NT2/D1 (cell line): Measurements from ENCODE around the gene CCSER1.

Experiments
- DNase-seq: peaks from one replicate; pipeline ENCODE4 v3.0.0-alpha.2; 2011; ENCODE audit warnings: low read depth, low spot score
- H3K27me3 ChIP-seq: 2 replicates; pipeline ENCODE4 v1.6.0; 2011; ENCODE audit warnings: mild to moderate bottlenecking; ENCODE audit not compliant: insufficient read length, insufficient read depth
- H3K36me3 ChIP-seq: 2 replicates; pipeline ENCODE4 v1.6.1; 2011; ENCODE audit warnings: mild to moderate bottlenecking, low read length, mixed read lengths; ENCODE audit not compliant: insufficient read depth, insufficient read length
- H3K4me1 ChIP-seq: 2 replicates; pipeline ENCODE4 v1.5.1; 2011; ENCODE audit not compliant: insufficient read depth, insufficient read length
- H3K4me3 ChIP-seq: 2 replicates; pipeline ENCODE4 v1.5.1; 2011; ENCODE audit warnings: low read depth; ENCODE audit not compliant: insufficient read length
- H3K9ac ChIP-seq: 2 replicates; pipeline ENCODE4 v1.6.0; 2011; ENCODE audit warnings: low read depth; ENCODE audit not compliant: insufficient read length
- H3K9me3 ChIP-seq: 2 replicates; pipeline ENCODE4 v1.5.1; 2011; ENCODE audit warnings: mild to moderate bottlenecking, low read length; ENCODE audit not compliant: insufficient read depth
- SUZ12 ChIP-seq: IDR thresholded peaks from 2 replicates; pipeline ENCODE4 v1.6.1; 2011; ENCODE audit not compliant: insufficient read length, insufficient read depth; ENCODE audit errors: extremely low read depth
- YY1 ChIP-seq: IDR thresholded peaks from 2 replicates; pipeline ENCODE4 v1.6.1; 2011; ENCODE audit not compliant: insufficient read length, insufficient read depth
- ZNF274 ChIP-seq: IDR thresholded peaks from 2 replicates; pipeline ENCODE4 v1.6.1; 2011; ENCODE audit warnings: mild to moderate bottlenecking, low read depth, low read length

CCSER1 gene

DNA sequence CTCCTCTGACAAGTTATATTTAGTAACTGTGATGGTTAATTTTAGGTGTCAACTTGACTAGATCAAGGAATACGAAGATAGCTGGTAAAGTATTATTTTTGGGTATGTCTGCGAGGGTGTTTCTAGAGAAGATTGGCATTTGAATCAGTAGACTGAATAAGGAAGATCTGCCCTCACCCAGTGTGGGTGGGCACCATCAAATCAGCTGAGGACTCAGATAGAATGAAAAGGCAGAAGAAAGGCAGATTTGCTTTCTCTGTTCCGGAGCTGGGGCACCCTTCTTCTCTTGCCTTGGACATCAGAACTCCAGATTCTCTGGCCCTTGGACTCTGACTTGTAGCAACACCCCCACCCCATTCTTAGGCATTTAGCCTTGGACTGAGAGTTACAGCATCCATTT lies 981.6 kb downstream of the CCSER1 start:
- peaks cover 7% of the 10 kb centered on the region; the same call in 1 of the 2 replicates for H3K9me3 ChIP-seq
- no peak for TF ChIP-seq YY1
- no peak for TF ChIP-seq ZNF274
- TF ChIP-seq SUZ12, result no peak
- H3K27me3 ChIP-seq, result no peaks in the 10 kb centered on the region
- DNase-seq, result no peak
- no peak overlapping the region for H3K4me3 ChIP-seq
- no peaks in the 10 kb centered on the region for H3K4me1 ChIP-seq
- H3K9ac ChIP-seq, result no peak overlapping the region
- H3K36me3 ChIP-seq, result no peaks in the 10 kb centered on the region

DNA sequence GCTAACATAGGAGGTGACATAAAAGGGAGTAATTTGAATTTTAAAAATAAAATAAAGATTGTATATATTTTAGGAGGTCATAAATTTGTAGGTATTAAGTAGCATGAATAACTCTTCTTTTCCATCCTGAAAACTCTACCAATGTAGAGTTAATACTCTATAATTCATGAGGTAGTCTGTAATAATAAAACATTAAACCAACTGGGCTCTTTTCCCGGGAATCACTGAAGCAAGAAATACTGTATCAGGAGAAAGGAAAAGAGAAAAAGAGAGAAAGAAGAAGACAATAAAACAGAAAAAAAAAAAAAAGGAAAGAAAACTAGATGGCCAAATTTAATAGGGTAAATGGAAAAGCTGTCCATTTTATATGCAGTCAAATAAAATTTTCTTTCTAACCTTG lies 984.4 kb downstream of the CCSER1 start:
- H3K4me1 ChIP-seq, result no peaks in the 10 kb centered on the region
- DNase-seq, result no peak
- no peak overlapping the region for H3K4me3 ChIP-seq

DNA sequence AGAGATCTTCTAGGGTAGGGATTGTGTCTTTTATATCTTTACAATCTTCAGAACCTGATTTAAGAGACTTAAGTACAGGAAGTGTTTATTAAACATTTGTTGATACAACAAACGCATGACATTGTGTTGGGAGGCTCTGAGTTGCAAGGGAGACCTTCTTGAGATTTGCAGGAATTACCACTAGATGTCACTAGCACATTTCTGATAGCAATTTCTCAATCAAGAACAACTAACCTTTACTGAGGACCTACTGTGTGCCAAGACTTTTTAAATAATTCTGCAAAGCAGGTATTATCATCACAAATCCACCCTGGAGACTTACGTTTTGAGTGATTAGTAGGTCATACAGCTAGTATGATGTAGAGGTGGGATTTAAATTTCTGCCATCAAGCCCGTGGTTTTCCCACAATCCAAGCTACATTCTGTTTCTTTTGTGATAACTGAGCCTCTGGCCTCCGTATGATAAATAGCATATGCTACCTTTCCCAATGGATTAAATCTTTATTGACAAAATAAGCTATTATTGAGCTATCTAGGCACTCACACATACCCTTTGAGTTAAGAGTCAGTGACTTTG lies 986.0 kb downstream of the CCSER1 start:
- DNase-seq, result peak; percentile 35
- no peaks in the 10 kb centered on the region for H3K9me3 ChIP-seq

More for the DNA sequence above, 984.4 kb downstream of the CCSER1 start:
- Histone ChIP-seq H3K9ac (no peak overlapping the region), H3K9me3 (no peaks in the 10 kb centered on the region), H3K27me3 (no peaks in the 10 kb centered on the region), H3K36me3 (no peaks in the 10 kb centered on the region)
- TF ChIP-seq SUZ12, result no peak
- TF ChIP-seq YY1, result no peak
- no peak for TF ChIP-seq ZNF274

DNA sequence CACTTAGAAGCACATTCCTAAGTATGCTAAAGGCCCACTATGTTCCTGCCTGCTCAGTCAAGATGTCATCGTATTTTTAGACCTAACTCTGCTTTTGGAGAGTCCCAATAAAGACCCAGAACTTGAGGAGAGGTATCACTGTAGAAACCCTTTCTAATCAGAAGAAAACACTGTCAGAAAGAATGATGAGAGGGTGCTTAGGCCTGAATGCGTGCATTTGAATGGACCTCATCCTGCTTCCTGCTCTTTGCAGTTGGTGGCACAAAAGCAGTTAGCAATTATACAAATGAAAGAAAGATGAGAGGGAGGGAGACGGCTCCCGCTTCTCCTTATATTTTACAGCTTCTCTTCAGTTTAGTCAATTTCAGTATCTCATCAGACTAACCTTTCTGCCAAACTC lies 987.2 kb downstream of the CCSER1 start:
- Histone ChIP-seq H3K36me3 (no peaks in the 10 kb centered on the region), H3K27me3 (no peaks in the 10 kb centered on the region), H3K4me1 (no peaks in the 10 kb centered on the region), H3K9me3 (no peaks in the 10 kb centered on the region), H3K9ac (no peak overlapping the region), H3K4me3 (no peak overlapping the region)
- no peak for DNase-seq
- TF ChIP-seq YY1 (no peak), ZNF274 (no peak), SUZ12 (no peak)

More for the DNA sequence above, 986.0 kb downstream of the CCSER1 start:
- H3K4me3 ChIP-seq, result no peak overlapping the region
- H3K9ac ChIP-seq, result no peak overlapping the region
- no peaks in the 10 kb centered on the region for H3K27me3 ChIP-seq
- H3K4me1 ChIP-seq, result no peaks in the 10 kb centered on the region
- H3K36me3 ChIP-seq, result no peaks in the 10 kb centered on the region
- no peak for TF ChIP-seq YY1
- TF ChIP-seq ZNF274, result no peak
- no peak for TF ChIP-seq SUZ12

DNA sequence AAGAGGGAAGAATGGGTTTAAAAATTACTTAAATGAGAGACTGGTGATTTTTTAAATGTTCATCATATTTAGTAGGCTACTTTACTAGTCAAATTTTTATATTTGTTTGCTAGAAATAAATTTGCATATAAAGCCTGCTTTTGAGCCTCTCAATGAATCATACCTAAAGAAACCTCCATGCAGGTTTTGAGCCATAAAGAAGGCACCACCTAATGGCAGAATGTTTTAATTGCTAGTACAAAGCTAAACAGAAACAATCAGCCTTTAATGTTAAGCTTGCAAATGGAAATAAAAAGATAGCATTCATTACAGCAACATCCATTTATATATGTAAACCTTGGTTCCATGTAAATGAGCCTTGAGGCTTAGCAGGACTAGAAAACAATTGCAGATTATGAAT lies 989.7 kb downstream of the CCSER1 start:
- no peak overlapping the region for H3K4me3 ChIP-seq
- no peak overlapping the region for H3K9ac ChIP-seq
- no peaks in the 10 kb centered on the region for H3K36me3 ChIP-seq
- DNase-seq, result no peak
- no peaks in the 10 kb centered on the region for H3K4me1 ChIP-seq
- no peaks in the 10 kb centered on the region for H3K27me3 ChIP-seq
- H3K9me3 ChIP-seq, result no peaks in the 10 kb centered on the region
- TF ChIP-seq YY1, result no peak
- no peak for TF ChIP-seq ZNF274
- no peak for TF ChIP-seq SUZ12

DNA sequence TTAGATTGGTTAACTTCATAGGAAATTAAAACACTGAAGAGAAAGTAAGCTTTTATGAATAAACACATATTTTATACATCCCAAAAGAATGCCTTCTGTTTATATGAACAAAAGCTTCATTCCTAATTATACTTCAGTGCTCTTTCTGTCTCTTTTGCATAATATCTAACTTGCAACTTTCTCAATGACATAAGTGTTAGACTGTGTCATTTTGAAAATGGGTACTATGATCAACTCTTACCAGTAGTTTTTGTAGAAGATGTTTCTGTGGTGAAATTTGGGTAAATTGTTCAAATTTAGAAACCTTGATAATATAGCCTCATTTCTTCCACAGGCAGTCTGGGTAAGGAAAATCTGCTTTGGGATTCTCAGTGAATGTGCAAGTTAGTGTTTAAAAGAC lies 991.4 kb downstream of the CCSER1 start:
- H3K4me3 ChIP-seq, result no peak overlapping the region
- no peaks in the 10 kb centered on the region for H3K4me1 ChIP-seq
- H3K27me3 ChIP-seq, result no peaks in the 10 kb centered on the region
- no peak overlapping the region for H3K9ac ChIP-seq
- TF ChIP-seq ZNF274, result no peak
- no peak for TF ChIP-seq SUZ12
- no peak for TF ChIP-seq YY1
- no peak for DNase-seq
- H3K36me3 ChIP-seq, result no peaks in the 10 kb centered on the region
- no peaks in the 10 kb centered on the region for H3K9me3 ChIP-seq

DNA sequence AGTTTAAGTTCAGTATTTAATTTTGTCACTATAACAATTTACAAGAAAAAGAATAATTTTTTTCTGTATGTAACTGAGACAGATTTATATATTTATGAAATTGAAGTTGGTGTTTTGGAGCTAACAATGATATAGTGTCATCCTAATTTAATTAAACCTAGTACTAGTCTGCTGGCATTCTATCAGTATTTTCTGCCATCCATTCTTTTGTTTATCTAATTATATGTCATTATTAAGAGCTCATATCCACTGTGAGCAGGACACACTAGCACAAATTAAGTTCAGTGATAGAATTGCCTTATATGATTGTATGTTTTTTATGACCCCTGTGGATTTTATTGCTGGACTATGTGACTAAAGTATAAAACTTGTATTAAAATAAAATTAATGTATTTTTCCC lies 996.5 kb downstream of the CCSER1 start:
- no peaks in the 10 kb centered on the region for H3K36me3 ChIP-seq
- H3K9ac ChIP-seq, result no peak overlapping the region
- no peaks in the 10 kb centered on the region for H3K4me1 ChIP-seq
- TF ChIP-seq YY1, result no peak
- TF ChIP-seq ZNF274, result no peak
- TF ChIP-seq SUZ12, result no peak
- no peak for DNase-seq
- H3K4me3 ChIP-seq, result no peak overlapping the region
- no peaks in the 10 kb centered on the region for H3K9me3 ChIP-seq
- H3K27me3 ChIP-seq, result no peaks in the 10 kb centered on the region
